Liver (tissue), 9 donors: ENCODE results near the gene CDH15. TPM values are rescaled to one million over a fixed set of nuclear protein-coding genes. Genes with fewer than 3 reads are reported as not detected.

Experiments used
- DNase-seq: peaks from one replicate; pipeline ENCODE4 v3.0.0-alpha.2; 2017; ENCODE audit warnings: low spot score
- H3K27ac ChIP-seq, 2 donors: one replicate each; pipeline ENCODE4 v1.7.0; 2013; ENCODE audit warnings: inconsistent platforms in 2 of 2, low read length in 2 of 2, control low read depth in 1 of 2, low read depth in 1 of 2, mild to moderate bottlenecking in 1 of 2
- H3K27me3 ChIP-seq, 4 donors: one replicate each; pipeline versions ENCODE4 v1.6.1 to v1.7.0; 2013; ENCODE audit warnings: low read length in 3 of 4, inconsistent platforms in 1 of 4, mild to moderate bottlenecking in 1 of 4, moderate library complexity in 1 of 4; ENCODE audit not compliant: control insufficient read depth in 4 of 4, insufficient read depth in 4 of 4
- H3K36me3 ChIP-seq, 4 donors: one replicate each; pipeline versions ENCODE4 v1.6.1 to v1.7.0; 2013; ENCODE audit warnings: low read length in 3 of 4, mild to moderate bottlenecking in 3 of 4, low read depth in 1 of 4, moderate library complexity in 1 of 4; ENCODE audit not compliant: control insufficient read depth in 4 of 4, insufficient read depth in 3 of 4
- H3K4me1 ChIP-seq, 4 donors: one replicate each; pipeline versions ENCODE4 v1.6.1 to v1.7.0; 2013; ENCODE audit warnings: low read length in 3 of 4, mild to moderate bottlenecking in 3 of 4, moderate library complexity in 1 of 4; ENCODE audit not compliant: control insufficient read depth in 4 of 4, insufficient read depth in 4 of 4
- H3K4me3 ChIP-seq, 3 donors: one replicate each; pipeline versions ENCODE4 v1.6.1 to v1.7.0; 2013; ENCODE audit warnings: low read length in 3 of 3, control low read depth in 1 of 3, low read depth in 1 of 3, mild to moderate bottlenecking in 1 of 3
- H3K9ac ChIP-seq, 2 donors: one replicate each; pipeline ENCODE4 v1.7.0; 2013; ENCODE audit warnings: low read length in 2 of 2, mild to moderate bottlenecking in 2 of 2, moderate library complexity in 2 of 2, control low read depth in 1 of 2, low read depth in 1 of 2
- H3K9me3 ChIP-seq, 4 donors: one replicate each; pipeline versions ENCODE4 v1.6.1 to v1.7.0; 2013; ENCODE audit warnings: low read length in 3 of 4; ENCODE audit not compliant: control insufficient read depth in 4 of 4
- EGR1 ChIP-seq, 2 donors: IDR thresholded peaks; 2 replicates each; pipeline ENCODE4 v1.6.1; 2016 to 2018; ENCODE audit warnings: antibody characterized with exemption in 2 of 2, low read depth in 2 of 2
- FOXA1 ChIP-seq: IDR thresholded peaks from 2 replicates; pipeline ENCODE4 v1.6.1; 2016; ENCODE audit warnings: antibody characterized with exemption
- FOXA2 ChIP-seq: IDR thresholded peaks from 2 replicates; pipeline ENCODE4 v1.6.1; 2016; ENCODE audit warnings: antibody characterized with exemption
- GABPA ChIP-seq, 2 donors: IDR thresholded peaks in 1 of 2; conservative IDR thresholded peaks in 1 of 2; 2 replicates each; pipeline ENCODE4 v1.6.1; 2016; ENCODE audit warnings: antibody characterized with exemption in 2 of 2, mild to moderate bottlenecking in 1 of 2, moderate library complexity in 1 of 2
- HNF4A ChIP-seq, 2 donors: conservative IDR thresholded peaks; 2 replicates each; pipeline ENCODE4 v1.6.1; 2016; ENCODE audit warnings: antibody characterized with exemption in 2 of 2, mild to moderate bottlenecking in 2 of 2
- HNF4G ChIP-seq: IDR thresholded peaks from 2 replicates; pipeline ENCODE4 v1.6.1; 2016; ENCODE audit warnings: antibody characterized with exemption
- JUND ChIP-seq, 2 donors: IDR thresholded peaks; 2 replicates each; pipeline ENCODE4 v1.6.1; 2016; ENCODE audit warnings: antibody characterized with exemption in 2 of 2
- MAX ChIP-seq: IDR thresholded peaks from 2 replicates; pipeline ENCODE4 v1.6.1; 2016; ENCODE audit warnings: antibody characterized with exemption
- NR2F2 ChIP-seq: IDR thresholded peaks from 2 replicates; pipeline ENCODE4 v1.6.1; 2016; ENCODE audit warnings: antibody characterized with exemption
- RAD21 ChIP-seq, 2 donors: IDR thresholded peaks; 2 replicates each; pipeline ENCODE4 v1.6.1; 2016; ENCODE audit warnings: antibody characterized with exemption in 2 of 2, mild to moderate bottlenecking in 2 of 2
- REST ChIP-seq: IDR thresholded peaks from 2 replicates; pipeline ENCODE4 v1.6.1; 2016; ENCODE audit warnings: antibody characterized with exemption, mild to moderate bottlenecking
- RXRA ChIP-seq, 2 donors: IDR thresholded peaks; 2 replicates each; pipeline ENCODE4 v1.6.1; 2017 to 2018; ENCODE audit warnings: antibody characterized with exemption in 2 of 2, mild to moderate bottlenecking in 1 of 2
- SP1 ChIP-seq: IDR thresholded peaks from 2 replicates; pipeline ENCODE4 v1.6.1; 2018; ENCODE audit warnings: antibody characterized with exemption, mild to moderate bottlenecking
- TAF1 ChIP-seq: conservative IDR thresholded peaks from 2 replicates; pipeline ENCODE4 v1.6.1; 2016; ENCODE audit warnings: antibody characterized with exemption, mild to moderate bottlenecking
- YY1 ChIP-seq: IDR thresholded peaks from 2 replicates; pipeline ENCODE4 v1.6.1; 2016; ENCODE audit warnings: antibody characterized with exemption, mild to moderate bottlenecking
- WGBS: extraction: QIAGEN DNeasy Blood & Tissue Kit; methylation state at CpG from one replicate; pipeline ENCODE4 v1.1.7; 2013; 5-methylcytosine and 5-hydroxymethylcytosine counted together
- polyA plus RNA-seq, 2 donors: library from polyadenylated mRNA; stranded (reverse) in 1 of 2; unstranded in 1 of 2; fragments of 200-250 nt in 1 of 2; fragments of >200 nt in 1 of 2; fragmentation: Nextera tagmentation in 1 of 2; extraction: Ambion mirVana in 1 of 2; gene quantifications; one replicate each; pipeline versions ENCODE4 v1.2.1 to v1.2.3, GENCODE V29; 2013 to 2015
- total RNA-seq, 2 donors: library from RNA; depleted of rRNA; stranded (reverse); fragments of >200 nt; gene quantifications; one replicate each; pipeline ENCODE4 v1.2.3, GENCODE V29; 2014
- TF ChIP-seq, protein P1 (sequence below): IDR thresholded peaks from 2 replicates; pipeline ENCODE4 v1.6.1; 2016; ENCODE audit warnings: antibody characterized with exemption
- TF ChIP-seq, protein P2 (sequence below): fragments of 150-350 bp; IDR thresholded peaks from 2 replicates; pipeline ENCODE4 v1.5.1; 2017; ENCODE audit warnings: improper control_type of control experiment, low read depth, low read length; ENCODE audit not compliant: missing input control
- TF ChIP-seq, protein P3 (sequence below): IDR thresholded peaks from 2 replicates; pipeline ENCODE4 v1.6.1; 2016; ENCODE audit warnings: antibody characterized with exemption
- donor health status: healthy.
- donor health status: healthy.
- donor health status: healthy.
- donor health status: healthy.
- donor health status: healthy.

Gene CDH15
- total and polyA plus RNA-seq, 4 donors = 0.12 TPM; not detected in 3

GRCh38 chr16:89134269-89134668 lies 37.3 kb upstream of the CDH15 start:
- H3K27ac ChIP-seq = no peak overlapping the region
- no peak overlapping the region for H3K9ac ChIP-seq
- H3K4me3 ChIP-seq = no peak overlapping the region
- TF ChIP-seq FOXA2 (no peak), YY1 (no peak), TAF1 (no peak), MAX (no peak), RXRA (IDR thresholded peaks at IDR 0.05) (no peak), HNF4G (no peak), JUND (IDR thresholded peaks at IDR 0.05) (no peak), EGR1 (IDR thresholded peaks at IDR 0.05; ENCODE audit: low read depth in 2 of 2) (no peak), HNF4A (conservative IDR thresholded peaks at IDR 0.05) (no peak), GABPA (IDR thresholded peaks at IDR 0.05 in 1 of 2, conservative IDR thresholded peaks at IDR 0.05 in 1 of 2) (no peak), RAD21 (IDR thresholded peaks at IDR 0.05) (no peak), NR2F2 (no peak), FOXA1 (no peak), REST (no peak), SP1 (no peak)
- TF ChIP-seq, protein P1, sequence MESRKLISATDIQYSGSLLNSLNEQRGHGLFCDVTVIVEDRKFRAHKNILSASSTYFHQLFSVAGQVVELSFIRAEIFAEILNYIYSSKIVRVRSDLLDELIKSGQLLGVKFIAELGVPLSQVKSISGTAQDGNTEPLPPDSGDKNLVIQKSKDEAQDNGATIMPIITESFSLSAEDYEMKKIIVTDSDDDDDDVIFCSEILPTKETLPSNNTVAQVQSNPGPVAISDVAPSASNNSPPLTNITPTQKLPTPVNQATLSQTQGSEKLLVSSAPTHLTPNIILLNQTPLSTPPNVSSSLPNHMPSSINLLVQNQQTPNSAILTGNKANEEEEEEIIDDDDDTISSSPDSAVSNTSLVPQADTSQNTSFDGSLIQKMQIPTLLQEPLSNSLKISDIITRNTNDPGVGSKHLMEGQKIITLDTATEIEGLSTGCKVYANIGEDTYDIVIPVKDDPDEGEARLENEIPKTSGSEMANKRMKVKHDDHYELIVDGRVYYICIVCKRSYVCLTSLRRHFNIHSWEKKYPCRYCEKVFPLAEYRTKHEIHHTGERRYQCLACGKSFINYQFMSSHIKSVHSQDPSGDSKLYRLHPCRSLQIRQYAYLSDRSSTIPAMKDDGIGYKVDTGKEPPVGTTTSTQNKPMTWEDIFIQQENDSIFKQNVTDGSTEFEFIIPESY = no peak
- TF ChIP-seq, protein P2, sequence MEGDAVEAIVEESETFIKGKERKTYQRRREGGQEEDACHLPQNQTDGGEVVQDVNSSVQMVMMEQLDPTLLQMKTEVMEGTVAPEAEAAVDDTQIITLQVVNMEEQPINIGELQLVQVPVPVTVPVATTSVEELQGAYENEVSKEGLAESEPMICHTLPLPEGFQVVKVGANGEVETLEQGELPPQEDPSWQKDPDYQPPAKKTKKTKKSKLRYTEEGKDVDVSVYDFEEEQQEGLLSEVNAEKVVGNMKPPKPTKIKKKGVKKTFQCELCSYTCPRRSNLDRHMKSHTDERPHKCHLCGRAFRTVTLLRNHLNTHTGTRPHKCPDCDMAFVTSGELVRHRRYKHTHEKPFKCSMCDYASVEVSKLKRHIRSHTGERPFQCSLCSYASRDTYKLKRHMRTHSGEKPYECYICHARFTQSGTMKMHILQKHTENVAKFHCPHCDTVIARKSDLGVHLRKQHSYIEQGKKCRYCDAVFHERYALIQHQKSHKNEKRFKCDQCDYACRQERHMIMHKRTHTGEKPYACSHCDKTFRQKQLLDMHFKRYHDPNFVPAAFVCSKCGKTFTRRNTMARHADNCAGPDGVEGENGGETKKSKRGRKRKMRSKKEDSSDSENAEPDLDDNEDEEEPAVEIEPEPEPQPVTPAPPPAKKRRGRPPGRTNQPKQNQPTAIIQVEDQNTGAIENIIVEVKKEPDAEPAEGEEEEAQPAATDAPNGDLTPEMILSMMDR = no peak
- TF ChIP-seq, protein P3, sequence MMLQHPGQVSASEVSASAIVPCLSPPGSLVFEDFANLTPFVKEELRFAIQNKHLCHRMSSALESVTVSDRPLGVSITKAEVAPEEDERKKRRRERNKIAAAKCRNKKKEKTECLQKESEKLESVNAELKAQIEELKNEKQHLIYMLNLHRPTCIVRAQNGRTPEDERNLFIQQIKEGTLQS = no peak
- no peaks in the 10 kb centered on the region for H3K4me1 ChIP-seq
- H3K27me3 ChIP-seq = no peaks in the 10 kb centered on the region
- H3K9me3 ChIP-seq = no peaks in the 10 kb centered on the region
- H3K36me3 ChIP-seq = peaks cover 3 to 27% (median 14%) of the 10 kb centered on the region in 4 donors
- 96% methylated on average over 20 of the region's 20 CpGs for WGBS
- no peak for DNase-seq
